ENCODE results near the gene OR10G4. TPM values are rescaled to one million over a fixed set of nuclear protein-coding genes. Genes with fewer than 3 reads are reported as not detected.

The OR10G4 gene
- total RNA-seq, 1 experiment from 2014 or later = 0.07 TPM

- no peaks in the 10 kb centered on the region for H3K4me1 Mint-ChIP-seq
- H3K27me3 ChIP-seq (ENCODE audit: insufficient read depth, low read length) = no peaks in the 10 kb centered on the region
- no peak overlapping the region for H3K9ac ChIP-seq (ENCODE audit: extremely low read depth, insufficient read length, low read length)
- no peak overlapping the region for H4K91ac ChIP-seq (ENCODE audit: insufficient read length, low read depth, low read length)
- no peaks in the 10 kb centered on the region for H3K27me3 Mint-ChIP-seq (ENCODE audit: low read depth)
- H3K14ac ChIP-seq (ENCODE audit: insufficient read depth, low read length) = no peak overlapping the region
- H3K36me3 Mint-ChIP-seq (ENCODE audit: insufficient read depth in 1 of 3, low read depth in 3 of 3) = no peaks in the 10 kb centered on the region; a peak in 1 of 7 replicates
- no peak overlapping the region for H2BK5ac ChIP-seq (ENCODE audit: insufficient read length, low read length)
- H3K27ac Mint-ChIP-seq = no peak overlapping the region; a peak in 1 of 7 replicates
- H2BK15ac ChIP-seq (ENCODE audit: low read depth, low read length) = no peak overlapping the region
- no peaks in the 10 kb centered on the region for H3K9me3 ChIP-seq (ENCODE audit: control insufficient read depth, low read depth, low read length)
- H3K4me1 ChIP-seq (ENCODE audit: insufficient read depth, low read length) = no peaks in the 10 kb centered on the region
- WGBS (ENCODE audit: extremely low coverage, insufficient read length, low lambda C conversion rate) = no CpG with 5 or more reads among the region's 3 CpGs
- H3T11ph ChIP-seq (ENCODE audit: low read length) = no peak overlapping the region
- no peak overlapping the region for H4K8ac ChIP-seq (replicated peaks; ENCODE audit: insufficient read length, low read depth, low read length)
- no peak for DNase-seq
- H2BK20ac ChIP-seq (ENCODE audit: low read depth, low read length, poor library complexity, severe bottlenecking) = no peak overlapping the region
- no peaks in the 10 kb centered on the region for H3K23me2 ChIP-seq (ENCODE audit: insufficient read length, low read depth, low read length, poor library complexity, severe bottlenecking)
- TF ChIP-seq, protein P1, sequence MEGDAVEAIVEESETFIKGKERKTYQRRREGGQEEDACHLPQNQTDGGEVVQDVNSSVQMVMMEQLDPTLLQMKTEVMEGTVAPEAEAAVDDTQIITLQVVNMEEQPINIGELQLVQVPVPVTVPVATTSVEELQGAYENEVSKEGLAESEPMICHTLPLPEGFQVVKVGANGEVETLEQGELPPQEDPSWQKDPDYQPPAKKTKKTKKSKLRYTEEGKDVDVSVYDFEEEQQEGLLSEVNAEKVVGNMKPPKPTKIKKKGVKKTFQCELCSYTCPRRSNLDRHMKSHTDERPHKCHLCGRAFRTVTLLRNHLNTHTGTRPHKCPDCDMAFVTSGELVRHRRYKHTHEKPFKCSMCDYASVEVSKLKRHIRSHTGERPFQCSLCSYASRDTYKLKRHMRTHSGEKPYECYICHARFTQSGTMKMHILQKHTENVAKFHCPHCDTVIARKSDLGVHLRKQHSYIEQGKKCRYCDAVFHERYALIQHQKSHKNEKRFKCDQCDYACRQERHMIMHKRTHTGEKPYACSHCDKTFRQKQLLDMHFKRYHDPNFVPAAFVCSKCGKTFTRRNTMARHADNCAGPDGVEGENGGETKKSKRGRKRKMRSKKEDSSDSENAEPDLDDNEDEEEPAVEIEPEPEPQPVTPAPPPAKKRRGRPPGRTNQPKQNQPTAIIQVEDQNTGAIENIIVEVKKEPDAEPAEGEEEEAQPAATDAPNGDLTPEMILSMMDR (conservative IDR thresholded peaks at IDR 0.05) = no peak
- H3K4me3 Mint-ChIP-seq = no peak overlapping the region
- no peak overlapping the region for H2AFZ ChIP-seq (ENCODE audit: low read length)
- no peak overlapping the region for H3K23ac ChIP-seq (ENCODE audit: insufficient read length, low read depth, low read length)
- H3K9me3 Mint-ChIP-seq = no peaks in the 10 kb centered on the region
- no peaks in the 10 kb centered on the region for H3K79me1 ChIP-seq (ENCODE audit: insufficient read depth, low read depth, low read length, poor library complexity, severe bottlenecking)
- H3K79me2 ChIP-seq (ENCODE audit: insufficient read depth, low read length) = no peaks in the 10 kb centered on the region
- no peak overlapping the region for H2BK12ac ChIP-seq (ENCODE audit: insufficient read length, low read depth, low read length)
- H2AK5ac ChIP-seq (ENCODE audit: insufficient read length, low read length) = no peak overlapping the region
- H2BK120ac ChIP-seq (ENCODE audit: low read depth, low read length, poor library complexity, severe bottlenecking) = no peak overlapping the region
- H3K18ac ChIP-seq (ENCODE audit: insufficient read length, low read depth, low read length) = no peak overlapping the region
- no peak overlapping the region for H4K5ac ChIP-seq (ENCODE audit: insufficient read length, low read depth, low read length)
- H3K27ac ChIP-seq (ENCODE audit: insufficient read length, low read depth, low read length) = no peak overlapping the region
- H3K56ac ChIP-seq (ENCODE audit: insufficient read length, low read depth, low read length) = no peak overlapping the region
- no peak overlapping the region for H3K4me2 ChIP-seq (ENCODE audit: insufficient read depth, insufficient read length, low read length)
- H3K4ac ChIP-seq (ENCODE audit: low read depth, low read length) = no peak overlapping the region
- H4K20me1 ChIP-seq (ENCODE audit: control insufficient read depth, insufficient read depth, insufficient read length) = no peaks in the 10 kb centered on the region
Observed at GRCh38 chr11:124052966-124053365, 40.2 kb downstream of the OR10G4 start.

Other genes starting within 250 kb of the OR10G4 start
- gene OR6M1, start 206.6 kb upstream of the OR10G4 start, total RNA-seq (2021) = not detected in 2 replicates
- not detected in 2 replicates for gene TMEM225, start 127.3 kb upstream of the OR10G4 start, total RNA-seq (2021)
- gene OR8D4, start 110.8 kb upstream of the OR10G4 start, total RNA-seq (2021) = not detected in 2 replicates
- not detected in 2 replicates for gene OR4D5, start 73.4 kb upstream of the OR10G4 start, total RNA-seq (2021)
- gene OR6T1, start 69.2 kb upstream of the OR10G4 start, total RNA-seq (2021) = not detected in 2 replicates
- gene OR10S1, start 35.2 kb upstream of the OR10G4 start, total RNA-seq (2021) = not detected in 2 replicates
- gene OR10G6, start 17.8 kb upstream of the OR10G4 start, total RNA-seq (2021) = not detected in 2 replicates
- not detected in 2 replicates for gene OR10G9, start 10.0 kb downstream of the OR10G4 start, total RNA-seq (2021)
- gene OR10G8, start 13.8 kb downstream of the OR10G4 start, total RNA-seq (2021) = not detected in 2 replicates
- not detected in 2 replicates for gene OR10G7, start 28.3 kb downstream of the OR10G4 start, total RNA-seq (2021)
- 15.6 and 16.5 TPM in 2 replicates for gene VWA5A, start 102.5 kb downstream of the OR10G4 start, total RNA-seq (2021)
- not detected in 2 replicates for gene OR10D3, start 170.3 kb downstream of the OR10G4 start, total RNA-seq (2021)
- gene OR8G1, start 228.1 kb downstream of the OR10G4 start, total RNA-seq (2021) = not detected in 2 replicates
- gene OR8G5, start 243.4 kb downstream of the OR10G4 start, total RNA-seq (2021) = not detected in 2 replicates